T follicular helper cell (primary cell): ENCODE results near the gene DIS3L2.
"Not testable (repeated sequence)": the region's sequence is repeated elsewhere in the genome, so short reads cannot be mapped to it uniquely, and the experiment has no call there.

Experiments used
- DNase-seq: peaks from one replicate; pipeline ENCODE4 v3.0.0-alpha.2; 2020; ENCODE audit warnings: low read depth

DIS3L2 gene

GRCh38 chr2:232350804-232351685, 389.5 kb downstream of the DIS3L2 start:
- DNase-seq: no peak

GRCh38 chr2:232351686-232352510, 390.4 kb downstream of the DIS3L2 start:
- no peak for DNase-seq

- no peak for DNase-seq
These were observed 391.1 kb downstream of the DIS3L2 start for GRCh38 chr2:232352511-232353091.

GRCh38 chr2:232353096-232353495, 391.6 kb downstream of the DIS3L2 start:
- DNase-seq: no peak

GRCh38 chr2:232353660-232354059, 392.1 kb downstream of the DIS3L2 start:
- DNase-seq: no peak

- no peak for DNase-seq
These were observed 392.6 kb downstream of the DIS3L2 start for GRCh38 chr2:232354069-232354468.

GRCh38 chr2:232361646-232362045, 400.1 kb downstream of the DIS3L2 start:
- DNase-seq: no peak

- DNase-seq: no peak
These were observed 400.8 kb downstream of the DIS3L2 start for GRCh38 chr2:232362174-232362900.

GRCh38 chr2:232363064-232363783, 401.7 kb downstream of the DIS3L2 start:
- DNase-seq: not testable (repeated sequence)

- DNase-seq: no peak
These were observed 402.5 kb downstream of the DIS3L2 start for GRCh38 chr2:232363784-232364615.

- not testable (repeated sequence) for DNase-seq
These were observed 403.5 kb downstream of the DIS3L2 start for GRCh38 chr2:232364806-232365594.

- no peak for DNase-seq
These were observed 404.3 kb downstream of the DIS3L2 start for GRCh38 chr2:232365621-232366321.

GRCh38 chr2:232366461-232366860, 404.9 kb downstream of the DIS3L2 start:
- DNase-seq: not testable (repeated sequence)

GRCh38 chr2:232367016-232367415, 405.5 kb downstream of the DIS3L2 start:
- DNase-seq: no peak

GRCh38 chr2:232367591-232368233, 406.2 kb downstream of the DIS3L2 start:
- DNase-seq: no peak

- no peak for DNase-seq
These were observed 406.8 kb downstream of the DIS3L2 start for GRCh38 chr2:232368311-232368731.

- no peak for DNase-seq
These were observed 407.8 kb downstream of the DIS3L2 start for GRCh38 chr2:232369126-232369951.
